GM19035 (cell line): ENCODE measurements around the gene SAT2.
"Not testable (repeated sequence)": the region's sequence is repeated elsewhere in the genome, so short reads cannot be mapped to it uniquely, and the experiment has no call there.

Experiments used
- ATAC-seq: cut with Tn5 transposase; IDR thresholded peaks from one replicate; pipeline ENCODE4 v1.9.1; 2021; ENCODE audit not compliant: unreplicated experiment

Gene SAT2

DNA sequence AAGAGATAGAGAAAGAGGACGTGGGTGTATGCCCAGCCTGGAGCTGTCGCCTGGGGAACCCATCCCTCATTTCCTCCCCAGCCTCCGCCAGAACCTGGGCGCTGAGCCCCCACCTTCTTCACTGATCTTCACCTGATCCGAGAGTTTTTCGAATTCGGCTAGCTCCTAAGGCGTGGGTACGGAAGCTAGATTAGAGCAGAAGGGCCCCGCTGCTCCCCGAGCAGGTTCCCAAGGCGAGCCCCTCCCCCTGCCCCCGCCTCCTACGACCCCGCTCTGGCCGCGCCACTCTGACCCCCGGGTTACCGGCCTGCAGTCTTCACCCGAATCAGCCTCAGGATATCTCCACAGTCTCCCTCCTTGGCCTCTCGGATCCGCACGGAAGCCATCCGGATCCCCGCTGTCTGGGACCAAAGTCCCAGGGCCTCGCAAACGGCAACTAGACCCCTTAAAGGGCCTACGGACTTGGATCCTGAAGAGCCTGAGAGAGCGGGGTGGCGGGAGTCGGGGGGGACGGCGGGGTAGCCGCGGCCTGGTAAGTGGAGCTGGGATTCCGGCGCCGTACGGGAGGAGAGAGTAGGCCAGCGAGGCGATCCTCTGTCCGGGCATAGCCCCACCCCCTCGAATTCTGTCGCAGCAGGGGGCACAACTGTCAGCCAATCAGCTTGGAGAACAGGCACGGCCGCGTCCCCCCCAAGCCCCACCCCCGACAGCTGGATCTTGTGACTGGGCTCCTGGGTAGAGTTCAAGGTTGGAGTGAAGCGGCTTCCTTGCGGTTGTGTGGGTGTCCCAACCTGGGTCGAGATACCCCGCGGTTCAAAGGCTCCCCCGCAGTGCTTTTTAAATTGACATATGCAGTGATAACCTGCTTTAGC lies at the start of gene SAT2:
Gene SAT2, minus strand, starts transcription at position 572 of the 872 bp plus-strand sequence. Its CDS starts 186 bp downstream, at position 386.
- ATAC-seq, result peak; percentile 86

GRCh38 chr17:7676533-7676932 lies 48.9 kb upstream of the SAT2 start:
- no peak for ATAC-seq

DNA sequence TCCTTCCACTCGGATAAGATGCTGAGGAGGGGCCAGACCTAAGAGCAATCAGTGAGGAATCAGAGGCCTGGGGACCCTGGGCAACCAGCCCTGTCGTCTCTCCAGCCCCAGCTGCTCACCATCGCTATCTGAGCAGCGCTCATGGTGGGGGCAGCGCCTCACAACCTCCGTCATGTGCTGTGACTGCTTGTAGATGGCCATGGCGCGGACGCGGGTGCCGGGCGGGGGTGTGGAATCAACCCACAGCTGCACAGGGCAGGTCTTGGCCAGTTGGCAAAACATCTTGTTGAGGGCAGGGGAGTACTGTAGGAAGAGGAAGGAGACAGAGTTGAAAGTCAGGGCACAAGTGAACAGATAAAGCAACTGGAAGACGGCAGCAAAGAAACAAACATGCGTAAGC lies 47.3 kb upstream of the SAT2 start:
- ATAC-seq, result no peak

DNA sequence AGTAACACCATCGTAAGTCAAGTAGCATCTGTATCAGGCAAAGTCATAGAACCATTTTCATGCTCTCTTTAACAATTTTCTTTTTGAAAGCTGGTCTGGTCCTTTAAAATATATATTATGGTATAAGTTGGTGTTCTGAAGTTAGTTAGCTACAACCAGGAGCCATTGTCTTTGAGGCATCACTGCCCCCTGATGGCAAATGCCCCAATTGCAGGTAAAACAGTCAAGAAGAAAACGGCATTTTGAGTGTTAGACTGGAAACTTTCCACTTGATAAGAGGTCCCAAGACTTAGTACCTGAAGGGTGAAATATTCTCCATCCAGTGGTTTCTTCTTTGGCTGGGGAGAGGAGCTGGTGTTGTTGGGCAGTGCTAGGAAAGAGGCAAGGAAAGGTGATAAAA lies 45.6 kb upstream of the SAT2 start:
- ATAC-seq, result no peak

DNA sequence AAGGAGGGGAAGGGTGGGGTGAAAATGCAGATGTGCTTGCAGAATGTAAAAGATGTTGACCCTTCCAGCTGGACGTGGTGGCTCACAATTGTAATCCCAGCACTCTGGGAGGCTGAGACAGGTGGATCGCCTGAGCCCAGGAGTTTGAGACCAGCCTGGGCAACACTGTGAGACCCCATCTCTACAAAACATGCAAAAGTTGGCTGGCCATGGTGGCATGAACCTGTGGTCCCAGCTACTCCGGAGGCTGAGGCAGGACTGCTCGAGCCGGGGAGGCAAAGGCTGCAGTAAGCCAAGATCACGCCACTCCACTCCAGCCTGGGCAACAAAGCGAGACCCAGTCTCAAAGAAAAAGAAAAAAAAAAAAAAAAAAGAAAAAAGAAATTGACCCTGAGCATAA lies 40.9 kb upstream of the SAT2 start:
- no peak for ATAC-seq

GRCh38 chr17:7667656-7668406 lies 40.2 kb upstream of the SAT2 start:
- no peak for ATAC-seq

DNA sequence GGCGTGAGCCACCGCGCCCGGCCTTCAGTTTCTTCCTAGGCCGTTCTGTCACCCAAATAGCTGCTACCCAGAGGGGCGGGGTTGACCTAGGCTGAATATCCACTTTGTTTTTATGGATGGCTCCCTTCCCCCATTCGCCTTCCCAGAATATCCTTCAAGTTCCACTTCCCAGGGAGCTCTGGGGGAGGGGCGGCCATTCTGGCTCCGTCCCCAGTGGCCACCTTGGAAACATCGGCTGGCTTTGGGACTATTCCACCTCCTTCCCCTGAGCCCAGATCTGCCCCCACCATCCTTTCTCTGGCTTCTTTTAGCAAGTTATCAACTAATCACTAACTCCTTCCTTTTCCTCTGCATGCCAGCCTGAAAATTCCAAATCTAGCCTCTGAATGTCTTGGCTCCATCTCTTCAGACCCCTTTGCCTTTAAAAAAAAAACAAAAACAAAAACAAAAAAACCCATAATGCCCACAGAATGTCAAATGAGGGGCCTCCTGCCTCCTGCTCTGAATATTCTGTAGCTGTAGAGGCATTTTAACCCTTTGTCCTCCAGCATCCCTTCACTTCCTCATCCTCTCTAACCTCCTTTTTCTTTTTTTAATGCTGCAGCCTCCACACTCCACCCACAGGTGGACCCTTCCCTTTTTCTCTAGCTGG lies 29.5 kb upstream of the SAT2 start:
- no peak for ATAC-seq

- no peak for ATAC-seq
These were observed 27.9 kb upstream of the SAT2 start for GRCh38 chr17:7655541-7655840.

GRCh38 chr17:7654832-7655540 lies 27.4 kb upstream of the SAT2 start:
- ATAC-seq, result no peak

DNA sequence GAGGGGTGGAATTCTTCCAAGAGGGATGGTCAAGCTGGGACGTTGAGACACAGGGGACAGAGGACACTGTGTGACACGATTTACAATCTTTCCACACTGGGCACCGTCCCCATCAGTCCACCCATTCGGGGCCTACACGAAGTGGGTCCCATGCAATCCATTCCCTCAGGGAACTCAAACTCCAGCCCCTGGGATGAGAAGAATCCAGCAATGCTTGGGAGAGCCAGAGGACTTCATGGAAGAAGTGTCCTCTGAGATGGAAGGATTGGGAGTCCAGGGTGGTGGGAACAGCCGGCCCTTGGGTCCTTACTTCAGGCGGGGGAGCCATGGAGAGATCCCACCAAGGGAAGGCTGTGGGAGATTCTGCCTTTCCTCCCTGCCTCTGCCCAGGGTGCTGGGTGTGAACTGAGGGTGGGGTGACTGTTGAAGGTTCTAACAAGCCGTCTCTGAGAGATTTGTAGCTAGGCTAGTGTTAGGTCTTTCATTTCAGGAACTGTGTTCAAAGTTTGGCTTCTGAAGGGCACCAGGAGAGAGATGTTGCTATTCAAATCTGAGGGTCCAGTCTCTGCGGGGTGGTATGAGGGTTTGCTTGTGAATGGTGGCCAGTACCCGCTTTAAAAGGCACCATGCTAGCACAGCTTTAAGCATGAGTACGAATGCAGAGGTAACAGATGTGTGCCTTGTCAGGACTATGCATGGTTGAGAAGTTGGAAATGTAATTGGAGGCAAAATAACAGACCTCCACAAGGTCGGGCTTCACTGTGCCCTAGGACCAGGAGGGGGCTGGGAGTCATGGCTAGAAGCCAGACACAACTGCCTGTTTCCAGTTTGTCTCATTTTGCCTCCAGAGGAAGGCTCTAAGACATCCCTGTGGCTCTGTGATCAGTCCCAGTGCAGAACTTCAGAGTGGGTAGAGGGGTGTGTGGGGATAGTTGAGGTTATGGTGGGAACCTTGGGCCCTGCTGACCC lies 25.1 kb upstream of the SAT2 start:
- ATAC-seq, result no peak

GRCh38 chr17:7651665-7652387 lies 24.2 kb upstream of the SAT2 start:
- ATAC-seq, result no peak

DNA sequence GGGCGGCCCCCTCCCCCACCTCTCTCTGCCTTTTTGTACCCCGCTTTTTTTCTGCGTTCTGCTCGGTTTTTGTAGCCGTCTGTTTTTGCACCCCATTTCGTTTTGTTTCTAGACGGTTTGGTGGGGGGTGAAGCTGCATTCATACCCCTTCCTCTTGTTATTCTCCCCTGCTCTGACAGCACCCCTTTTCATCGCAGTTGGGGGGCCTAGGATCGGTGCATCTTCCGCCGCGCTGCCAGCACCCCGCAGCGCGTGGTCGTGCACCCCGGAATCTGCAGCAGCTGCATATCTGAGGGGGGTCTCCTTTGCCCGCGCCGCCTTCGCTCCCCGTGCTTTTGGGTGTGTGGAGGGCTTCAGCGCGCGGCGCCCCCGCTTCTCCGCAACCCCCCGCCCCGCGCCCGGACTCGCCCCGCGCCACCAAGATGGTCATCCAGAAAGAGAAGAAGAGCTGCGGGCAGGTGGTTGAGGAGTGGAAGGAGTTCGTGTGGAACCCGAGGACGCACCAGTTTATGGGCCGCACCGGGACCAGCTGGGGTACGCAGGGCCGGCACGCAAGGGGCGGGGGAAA lies 23.6 kb upstream of the SAT2 start:
- no peak for ATAC-seq

DNA sequence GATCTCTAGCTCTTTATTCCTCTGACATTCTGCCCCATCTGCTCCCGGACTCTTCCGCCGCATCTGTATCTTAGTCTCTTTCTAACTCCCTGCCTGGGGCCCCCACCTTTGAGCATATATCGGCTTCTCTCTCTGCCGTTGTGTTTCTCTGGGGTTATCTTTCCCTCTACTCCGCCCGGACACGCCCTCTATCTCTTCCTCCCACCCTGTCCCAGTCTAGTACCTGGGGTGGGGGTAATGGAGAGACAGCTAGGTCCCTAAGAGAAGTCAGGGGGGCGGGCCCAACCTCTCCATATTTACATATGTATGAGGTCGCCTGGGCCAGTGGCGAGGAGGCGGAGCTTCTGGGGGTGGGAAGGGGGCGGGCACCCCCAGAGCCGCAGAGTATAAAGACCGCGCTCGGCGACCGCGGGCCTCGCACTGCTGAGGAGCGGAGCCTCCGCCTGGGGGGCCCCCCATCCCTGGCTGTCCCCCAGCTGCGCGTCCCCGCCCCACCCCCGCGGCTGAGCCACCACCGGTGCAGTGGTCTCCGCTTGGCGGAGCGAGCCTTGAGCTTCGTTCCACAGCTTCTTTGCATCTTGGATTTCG lies 23.0 kb upstream of the SAT2 start, which contains the start of gene ATP1B2:
Gene ATP1B2, plus strand, starts transcription at position 418 of the 588 bp plus-strand sequence. CDS start 593 bp downstream, outside the sequence.
- no peak for ATAC-seq

GRCh38 chr17:7647018-7647417 lies 19.4 kb upstream of the SAT2 start:
- ATAC-seq, result no peak

GRCh38 chr17:7646457-7646856 lies 18.8 kb upstream of the SAT2 start:
- no peak for ATAC-seq

- no peak for ATAC-seq
These were observed 17.2 kb upstream of the SAT2 start for GRCh38 chr17:7644775-7645174.

DNA sequence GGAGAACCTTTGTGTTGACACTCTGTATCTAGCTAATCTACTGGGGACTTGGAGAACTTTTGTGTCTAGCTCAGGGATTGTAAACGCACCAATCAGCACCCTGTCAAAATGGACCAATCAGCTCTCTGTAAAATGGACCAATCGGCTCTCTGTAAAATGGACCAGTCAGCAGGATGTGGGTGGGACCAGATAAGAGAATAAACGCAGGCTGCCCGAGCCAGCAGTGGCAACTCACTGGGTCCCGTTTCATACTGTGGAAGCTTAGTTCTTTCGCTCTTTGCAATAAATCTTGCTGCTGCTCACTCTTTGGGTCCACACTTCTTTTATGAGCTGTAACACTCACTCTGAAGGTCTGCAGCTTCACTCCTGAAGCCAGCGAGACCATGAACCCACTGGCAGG lies 14.0 kb upstream of the SAT2 start:
- not testable (repeated sequence) for ATAC-seq

DNA sequence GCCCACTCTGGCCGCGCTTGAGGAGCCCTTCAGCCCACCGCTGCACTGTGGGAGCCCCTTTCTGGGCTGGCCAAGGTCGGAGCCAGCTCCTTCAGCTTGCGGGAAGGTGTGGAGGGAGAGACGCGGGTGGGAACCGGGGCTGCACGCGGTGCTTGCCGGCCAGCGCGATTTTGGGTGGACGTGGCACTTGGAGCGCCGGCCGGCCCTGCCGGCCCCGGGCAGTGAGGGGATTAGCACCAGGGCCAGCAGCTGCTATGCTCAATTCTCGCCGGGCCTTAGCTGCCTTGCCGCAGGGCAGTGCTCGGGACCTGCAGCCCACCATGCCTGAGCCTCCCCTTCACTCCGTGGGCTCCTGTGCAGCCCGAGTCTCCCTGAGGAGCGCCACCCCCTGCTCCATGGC lies 13.2 kb upstream of the SAT2 start:
- no peak for ATAC-seq

- no peak for ATAC-seq
These were observed 8.5 kb upstream of the SAT2 start for GRCh38 chr17:7636163-7636562.
